ENCODE results near the gene ABHD1.

DNA sequence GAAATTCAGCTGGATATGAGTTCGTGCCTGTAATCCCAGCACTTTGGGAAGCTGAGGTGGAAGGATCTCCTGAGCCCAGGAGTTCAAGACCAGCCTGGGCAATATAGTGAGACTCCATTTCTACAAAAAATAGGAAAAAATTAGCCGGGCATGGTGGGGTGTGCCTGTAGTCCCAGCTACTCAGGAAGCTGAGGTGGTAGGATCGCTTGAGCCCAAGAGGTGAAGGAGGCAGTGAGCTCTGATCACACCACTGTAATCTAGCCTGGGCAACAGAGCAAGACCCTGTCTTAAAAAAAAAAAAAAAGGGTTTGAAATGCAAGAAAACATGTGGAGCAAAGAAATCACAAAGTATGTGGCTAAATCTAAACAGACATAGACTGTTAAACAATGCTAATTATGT lies 14.5 kb upstream of the ABHD1 start:
- TF ChIP-seq POLR2AphosphoS5 (IDR thresholded peaks at IDR 0.05) (no peak), CTCF (IDR thresholded peaks at IDR 0.05) (no peak), POLR2A (IDR thresholded peaks at IDR 0.05) (no peak), EP300 (IDR thresholded peaks at IDR 0.05; ENCODE audit: low read depth) (no peak)

All from transverse colon (tissue), 4 donors.